Testis (tissue), 2 donors: ENCODE results near the gene ATP1A4.

Experiments
- POLR2A ChIP-seq: fragments of 450-650 bp; IDR thresholded peaks from one replicate; pipeline ENCODE4 v1.6.1; 2017; ENCODE audit warnings: antibody characterized with exemption, mild to moderate bottlenecking, moderate library complexity
- TF ChIP-seq, protein P1 (sequence below), 3 experiments: fragments of 450-650 bp in 2 of 3; fragments of 200-600 bp in 1 of 3; sonication (generic) in 1 of 3; IDR thresholded peaks; one replicate each; pipeline ENCODE4 v1.5.1; 2016 to 2019; ENCODE audit warnings: antibody characterized with exemption in 3 of 3, mild to moderate bottlenecking in 2 of 3, moderate library complexity in 1 of 3

- TF ChIP-seq, protein P1, sequence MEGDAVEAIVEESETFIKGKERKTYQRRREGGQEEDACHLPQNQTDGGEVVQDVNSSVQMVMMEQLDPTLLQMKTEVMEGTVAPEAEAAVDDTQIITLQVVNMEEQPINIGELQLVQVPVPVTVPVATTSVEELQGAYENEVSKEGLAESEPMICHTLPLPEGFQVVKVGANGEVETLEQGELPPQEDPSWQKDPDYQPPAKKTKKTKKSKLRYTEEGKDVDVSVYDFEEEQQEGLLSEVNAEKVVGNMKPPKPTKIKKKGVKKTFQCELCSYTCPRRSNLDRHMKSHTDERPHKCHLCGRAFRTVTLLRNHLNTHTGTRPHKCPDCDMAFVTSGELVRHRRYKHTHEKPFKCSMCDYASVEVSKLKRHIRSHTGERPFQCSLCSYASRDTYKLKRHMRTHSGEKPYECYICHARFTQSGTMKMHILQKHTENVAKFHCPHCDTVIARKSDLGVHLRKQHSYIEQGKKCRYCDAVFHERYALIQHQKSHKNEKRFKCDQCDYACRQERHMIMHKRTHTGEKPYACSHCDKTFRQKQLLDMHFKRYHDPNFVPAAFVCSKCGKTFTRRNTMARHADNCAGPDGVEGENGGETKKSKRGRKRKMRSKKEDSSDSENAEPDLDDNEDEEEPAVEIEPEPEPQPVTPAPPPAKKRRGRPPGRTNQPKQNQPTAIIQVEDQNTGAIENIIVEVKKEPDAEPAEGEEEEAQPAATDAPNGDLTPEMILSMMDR (IDR thresholded peaks at IDR 0.05) = no peak
- no peak for TF ChIP-seq POLR2A
Observed at GRCh38 chr1:160158534-160158933, 7.1 kb downstream of the ATP1A4 start.
